Measurements from ENCODE around the gene ZBTB16. TPM values are rescaled to one million over a fixed set of nuclear protein-coding genes. Genes with fewer than 3 reads are reported as not detected.

Gene ZBTB16
- total and polyA plus RNA-seq, 12 donors: 18.3 to 108 (median 54.6) TPM

- 74 to 77% methylated on average over 8 of the region's 8 CpGs for WGBS, 2 donors
- H3K4me3 ChIP-seq: peak overlapping the region in 9 of 10 donors; percentile 26 to 60 (median 53)
- ATAC-seq (no peak), DNase-seq (no peak)
- intact Hi-C loops (cut with DNase I): loop anchor here in 1 of 10 donors (10.0 kb wide), 1 partner anchor 107 kb away; the partner anchor contains the start of genes C11orf71 and RBM7
- H3K9me3 ChIP-seq: peaks cover 0 to 43% (median 17%) of the 10 kb centered on the region in 11 donors
- TF ChIP-seq, protein P1, sequence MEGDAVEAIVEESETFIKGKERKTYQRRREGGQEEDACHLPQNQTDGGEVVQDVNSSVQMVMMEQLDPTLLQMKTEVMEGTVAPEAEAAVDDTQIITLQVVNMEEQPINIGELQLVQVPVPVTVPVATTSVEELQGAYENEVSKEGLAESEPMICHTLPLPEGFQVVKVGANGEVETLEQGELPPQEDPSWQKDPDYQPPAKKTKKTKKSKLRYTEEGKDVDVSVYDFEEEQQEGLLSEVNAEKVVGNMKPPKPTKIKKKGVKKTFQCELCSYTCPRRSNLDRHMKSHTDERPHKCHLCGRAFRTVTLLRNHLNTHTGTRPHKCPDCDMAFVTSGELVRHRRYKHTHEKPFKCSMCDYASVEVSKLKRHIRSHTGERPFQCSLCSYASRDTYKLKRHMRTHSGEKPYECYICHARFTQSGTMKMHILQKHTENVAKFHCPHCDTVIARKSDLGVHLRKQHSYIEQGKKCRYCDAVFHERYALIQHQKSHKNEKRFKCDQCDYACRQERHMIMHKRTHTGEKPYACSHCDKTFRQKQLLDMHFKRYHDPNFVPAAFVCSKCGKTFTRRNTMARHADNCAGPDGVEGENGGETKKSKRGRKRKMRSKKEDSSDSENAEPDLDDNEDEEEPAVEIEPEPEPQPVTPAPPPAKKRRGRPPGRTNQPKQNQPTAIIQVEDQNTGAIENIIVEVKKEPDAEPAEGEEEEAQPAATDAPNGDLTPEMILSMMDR (IDR thresholded peaks at IDR 0.05): no peak
- H3K36me3 ChIP-seq: peaks cover 0 to 48% (median 9%) of the 10 kb centered on the region in 9 donors
- H3K4me1 ChIP-seq: peaks cover 0 to 28% (median 23%) of the 10 kb centered on the region in 9 donors
- H3K27me3 ChIP-seq: no peaks in the 10 kb centered on the region
- H3K27ac ChIP-seq: peak overlapping the region in 9 of 10 donors; percentile 77 to 98 (median 92)
Measured at GRCh38 chr11:114297806-114298709, 238.5 kb downstream of the ZBTB16 start.

DNA sequence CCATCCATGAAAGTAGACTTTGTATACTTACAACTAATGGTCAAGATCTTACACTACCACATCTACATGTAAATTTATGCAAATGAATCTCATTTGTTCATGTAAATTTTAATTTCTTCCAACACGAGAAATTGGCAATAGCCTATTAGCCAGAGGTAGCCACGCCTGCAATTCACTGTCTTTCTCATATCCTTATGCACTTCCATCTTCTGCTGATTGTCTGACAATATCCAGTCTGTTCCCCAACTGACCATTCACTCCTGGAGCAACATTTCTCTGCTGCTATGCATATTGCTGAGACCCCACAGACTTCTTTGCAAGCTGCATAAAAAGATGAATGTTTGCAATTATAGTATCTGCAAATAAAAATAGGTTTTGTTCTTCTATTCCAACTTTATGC, 239.2 kb downstream of the ZBTB16 start:
- Histone ChIP-seq H3K9me3 (peaks cover 0 to 43% (median 17%) of the 10 kb centered on the region in 11 donors), H3K4me3 (peak overlapping the region in 8 of 10 donors; percentile 32 to 60 (median 54)), H3K4me1 (peaks cover 0 to 24% (median 22%) of the 10 kb centered on the region in 9 donors), H3K36me3 (peaks cover 0 to 55% (median 9%) of the 10 kb centered on the region in 9 donors), H3K27me3 (no peaks in the 10 kb centered on the region), H3K27ac (peak overlapping the region in 3 of 10 donors; percentile 90 to 93 (median 92))
- ATAC-seq: no peak
- intact Hi-C loops (cut with DNase I): loop anchor here in 1 of 10 donors (10.0 kb wide), 1 partner anchor 106 kb away; the partner anchor contains the start of genes C11orf71 and RBM7
- 78 to 84% methylated on average over 2 of the region's 2 CpGs for WGBS, 2 donors
- TF ChIP-seq, protein P1 (IDR thresholded peaks at IDR 0.05): no peak
- DNase-seq: no peak

Other genes with a start within 250 kb of the ZBTB16 start
- 100 to 1,000 TPM in 9 of 10 donors, 10 to 100 TPM in 1; 72.2 to 174 (median 136) TPM for gene USP28, start 184.1 kb upstream of the ZBTB16 start, total RNA-seq
- 10 to 100 TPM; 29.2 to 43.9 TPM for gene USP28, start 184.1 kb upstream of the ZBTB16 start, polyA plus RNA-seq
- gene HTR3B, start 154.9 kb upstream of the ZBTB16 start, total RNA-seq: not detected
- gene HTR3B, start 154.9 kb upstream of the ZBTB16 start, polyA plus RNA-seq: not detected
- under 1 TPM in 1 of 10 donors, not detected in 9; 0.16 TPM for gene HTR3A, start 84.6 kb upstream of the ZBTB16 start, total RNA-seq
- gene HTR3A, start 84.6 kb upstream of the ZBTB16 start, polyA plus RNA-seq: under 1 TPM in 1 of 2 donors, not detected in 1; 0.07 TPM
- gene NNMT, start 236.7 kb downstream of the ZBTB16 start, total RNA-seq: 100 to 1,000 TPM in 1 of 10 donors, 10 to 100 TPM in 8, 1 to 10 TPM in 1; 6.9 to 111 (median 19.8) TPM
- gene NNMT, start 236.7 kb downstream of the ZBTB16 start, polyA plus RNA-seq: 100 to 1,000 TPM in 1 of 2 donors, 10 to 100 TPM in 1; 83.2 to 114 TPM

All from heart right ventricle (tissue), 16 donors.